GM13976 (cell line): Measurements from ENCODE around the gene WNT6.

ENCODE experiments used
- DNase-seq: peaks from one replicate; pipeline ENCODE4 v3.0.0; 2012; ENCODE audit warnings: low spot score
- CTCF ChIP-seq: IDR thresholded peaks from 2 replicates; pipeline ENCODE4 v1.5.1; 2012; ENCODE audit warnings: borderline replicate concordance, mild to moderate bottlenecking; ENCODE audit not compliant: insufficient read depth; ENCODE audit errors: extremely low read depth, missing control alignments, control extremely low read depth
- in situ Hi-C: fragments of 300-500 bp; cut with MboI; formaldehyde crosslinking; loops from one replicate; pipeline ENCODE4 v1.12.0; 2022; ENCODE audit warnings: low sequenced_read_pairs, mixed read lengths, inconsistent platforms; ENCODE audit not compliant: unreplicated experiment

WNT6 gene

GRCh38 chr2:218894880-218895157, 35.2 kb downstream of the WNT6 start:
- no peak for DNase-seq
- in situ Hi-C loops: no loop called here
- TF ChIP-seq CTCF: no peak

- TF ChIP-seq CTCF: no peak
- in situ Hi-C loops: no loop called here
- DNase-seq: no peak
Observed at GRCh38 chr2:218895326-218895725, 35.7 kb downstream of the WNT6 start.

- TF ChIP-seq CTCF: no peak
- in situ Hi-C loops: no loop called here
- peak; percentile 73 for DNase-seq
Observed at GRCh38 chr2:218895759-218896500, 36.3 kb downstream of the WNT6 start.

- TF ChIP-seq CTCF: no peak
- in situ Hi-C loops: no loop called here
- peak; percentile 91 for DNase-seq
Observed at GRCh38 chr2:218896501-218897393, 37.1 kb downstream of the WNT6 start.

GRCh38 chr2:218897394-218898108, 37.9 kb downstream of the WNT6 start:
- TF ChIP-seq CTCF: no peak
- peak; percentile 67 for DNase-seq
- in situ Hi-C loops: no loop called here

GRCh38 chr2:218898109-218898878, 38.7 kb downstream of the WNT6 start:
- DNase-seq: peak; percentile 88
- in situ Hi-C loops: no loop called here
- TF ChIP-seq CTCF: peak; percentile 97
